HUES64 (cell line): Measurements from ENCODE around the gene UBE2E1.

ENCODE experiments used
- H3K27ac ChIP-seq: 2 replicates; pipeline ENCODE4 v1.7.0; 2013; ENCODE audit warnings: low read depth, low read length, inconsistent platforms
- H3K27me3 ChIP-seq: 2 replicates; pipeline ENCODE4 v1.6.1; 2013; ENCODE audit warnings: mild to moderate bottlenecking, low read length; ENCODE audit not compliant: insufficient read depth
- H3K36me3 ChIP-seq: 2 replicates; pipeline ENCODE4 v1.6.1; 2013; ENCODE audit warnings: mild to moderate bottlenecking, low read length; ENCODE audit not compliant: insufficient read depth
- H3K4me1 ChIP-seq: 2 replicates; pipeline ENCODE4 v1.6.1; 2013; ENCODE audit warnings: mild to moderate bottlenecking, low read length, moderate library complexity; ENCODE audit not compliant: insufficient read depth
- H3K4me3 ChIP-seq: 2 replicates; pipeline ENCODE4 v1.5.1; 2013; ENCODE audit warnings: mild to moderate bottlenecking, low read length, moderate library complexity
- H3K9ac ChIP-seq: 2 replicates; pipeline ENCODE4 v1.6.1; 2013; ENCODE audit warnings: mild to moderate bottlenecking, low read depth, low read length
- H3K9me3 ChIP-seq: 2 replicates; pipeline ENCODE4 v1.6.1; 2013; ENCODE audit warnings: low read depth, low read length; ENCODE audit not compliant: insufficient read depth
- WGBS: fragments of 150-250, 120-280 bp; methylation state at CpG from one replicate; pipeline ENCODE4 v1.1.7; 2013; ENCODE audit warnings: missing lambda C conversion rate; 5-methylcytosine and 5-hydroxymethylcytosine counted together

Gene UBE2E1

DNA sequence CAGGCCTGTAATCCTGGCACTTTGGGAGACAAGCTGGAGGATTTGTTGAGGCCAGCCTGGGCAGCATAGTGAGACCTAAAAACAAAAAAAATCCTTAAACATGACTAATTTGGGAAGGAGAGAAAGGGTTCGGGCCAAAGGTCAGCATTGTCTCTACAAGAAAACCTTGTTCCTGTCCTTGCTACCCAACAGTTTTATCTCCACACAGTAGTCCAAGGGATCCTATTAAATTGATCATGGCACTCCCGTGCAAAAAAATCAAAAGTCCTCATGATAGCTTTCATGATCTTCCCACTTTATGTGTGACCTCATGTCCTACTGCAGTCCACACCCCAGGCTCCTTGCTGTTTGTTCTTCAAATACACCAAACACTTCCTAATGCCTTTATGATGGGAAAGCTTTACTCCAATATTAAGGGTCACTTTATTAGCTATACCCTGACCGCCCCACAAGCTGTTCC, 115.3 kb downstream of the UBE2E1 start:
- no peak overlapping the region for H3K4me3 ChIP-seq
- H3K27me3 ChIP-seq = peaks cover 1% of the 10 kb centered on the region; the same call in 1 of the 2 replicates
- peaks cover 11% of the 10 kb centered on the region for H3K4me1 ChIP-seq
- WGBS = 91% methylated on average over 3 of the region's 3 CpGs
- no peaks in the 10 kb centered on the region for H3K9me3 ChIP-seq
- no peak overlapping the region for H3K9ac ChIP-seq
- H3K36me3 ChIP-seq = peaks cover 41% of the 10 kb centered on the region
- H3K27ac ChIP-seq = no peak overlapping the region; the same call in 1 of the 2 replicates

DNA sequence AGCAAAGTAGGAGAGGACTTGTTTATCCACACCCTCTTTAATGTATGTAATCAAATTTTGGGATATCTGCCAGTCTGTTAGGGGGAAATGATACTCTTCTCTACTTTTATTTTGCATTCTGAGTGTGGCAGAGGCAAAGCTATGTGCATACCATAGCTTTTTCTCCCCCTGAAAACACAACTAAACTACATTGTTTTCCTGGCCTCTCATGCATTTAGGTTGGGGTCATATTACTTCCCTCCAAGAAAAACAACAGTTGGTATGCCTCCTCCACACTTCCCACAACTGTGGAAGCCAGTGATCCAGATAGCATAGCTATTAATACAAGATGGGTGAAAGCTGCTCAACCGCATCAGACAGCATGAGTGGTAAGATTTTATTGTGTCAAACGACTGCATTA, 118.0 kb downstream of the UBE2E1 start:
- H3K9me3 ChIP-seq = no peaks in the 10 kb centered on the region
- no peak overlapping the region for H3K4me3 ChIP-seq
- H3K9ac ChIP-seq = no peak overlapping the region
- H3K4me1 ChIP-seq = peaks cover 6% of the 10 kb centered on the region
- 83% methylated on average over 2 of the region's 2 CpGs for WGBS
- no peak overlapping the region for H3K27ac ChIP-seq
- H3K27me3 ChIP-seq = no peaks in the 10 kb centered on the region
- peaks cover 30% of the 10 kb centered on the region for H3K36me3 ChIP-seq

DNA sequence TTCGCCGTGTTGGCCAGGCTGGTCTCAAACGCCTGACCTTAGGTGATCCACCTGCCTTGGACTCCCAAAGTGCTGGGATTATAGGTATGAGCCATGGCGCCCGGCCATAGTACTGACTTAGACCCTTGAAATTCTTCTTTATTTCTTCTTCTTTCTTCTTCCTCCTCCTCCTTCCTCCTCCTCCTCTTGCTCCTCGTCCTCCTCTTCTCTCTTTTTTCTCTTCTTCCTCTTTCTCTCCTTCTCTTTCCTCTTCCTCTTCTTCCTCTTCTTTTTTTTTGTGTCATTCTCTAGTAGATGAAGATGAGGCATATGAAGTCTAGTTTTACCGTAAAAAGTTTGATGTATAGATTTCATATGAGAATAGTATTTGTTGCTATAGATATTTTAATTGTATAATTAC, 120.5 kb downstream of the UBE2E1 start:
- H3K9me3 ChIP-seq = no peaks in the 10 kb centered on the region
- H3K36me3 ChIP-seq = peaks cover 6% of the 10 kb centered on the region; the same call in 1 of the 2 replicates
- no peak overlapping the region for H3K9ac ChIP-seq
- H3K4me1 ChIP-seq = peaks cover 5% of the 10 kb centered on the region; the same call in 1 of the 2 replicates
- no peaks in the 10 kb centered on the region for H3K27me3 ChIP-seq
- 90% methylated on average over 6 of the region's 7 CpGs for WGBS
- H3K4me3 ChIP-seq = no peak overlapping the region
- H3K27ac ChIP-seq = no peak overlapping the region

DNA sequence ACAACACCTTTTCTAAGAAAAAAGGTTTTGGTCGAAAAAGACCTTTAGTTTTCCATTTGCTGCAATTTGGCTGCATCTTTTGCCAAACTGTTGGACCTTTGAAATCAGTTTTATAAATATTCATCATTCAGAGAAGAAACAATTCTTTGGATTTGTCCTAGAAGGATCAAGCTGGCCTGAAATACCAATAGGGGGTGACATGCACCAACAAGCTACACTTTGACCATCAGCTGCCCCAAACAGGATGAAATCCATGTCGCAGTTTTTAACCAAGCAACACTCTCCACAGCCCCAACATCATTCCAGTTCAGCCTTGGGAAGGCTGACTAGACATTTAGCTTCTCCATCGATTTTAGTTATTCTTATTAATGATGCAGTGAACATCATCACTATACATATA, 121.0 kb downstream of the UBE2E1 start:
- H3K9ac ChIP-seq = no peak overlapping the region
- H3K27ac ChIP-seq = no peak overlapping the region
- no peaks in the 10 kb centered on the region for H3K27me3 ChIP-seq
- no peaks in the 10 kb centered on the region for H3K9me3 ChIP-seq
- 0 out of 2 replicates have a peak, but pooled peaks cover 3% of the 10 kb centered on the region for H3K36me3 ChIP-seq
- H3K4me3 ChIP-seq = no peak overlapping the region
- H3K4me1 ChIP-seq = peaks cover 5% of the 10 kb centered on the region; the same call in 1 of the 2 replicates
- WGBS = 72% methylated on average over 2 of the region's 3 CpGs

DNA sequence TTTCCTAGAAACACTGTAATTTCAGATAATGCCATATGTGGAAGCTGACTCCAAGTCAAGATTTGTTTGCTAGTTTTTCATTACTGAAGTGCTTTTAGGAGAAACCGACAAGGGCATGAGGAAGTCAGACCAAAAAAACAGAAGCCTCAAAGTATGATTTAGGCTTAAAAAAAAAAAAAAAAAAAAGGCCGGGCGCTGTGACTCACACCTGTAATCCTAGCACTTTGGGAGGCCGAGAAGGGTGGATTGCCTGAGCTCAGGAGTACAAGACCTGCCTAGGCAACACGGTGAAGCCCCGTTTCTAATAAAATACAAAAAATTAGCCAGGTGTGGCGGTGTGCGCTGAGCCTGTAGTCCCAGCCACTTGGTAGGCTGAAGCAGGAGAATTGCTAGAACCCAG, 122.8 kb downstream of the UBE2E1 start:
- no peaks in the 10 kb centered on the region for H3K9me3 ChIP-seq
- no peak overlapping the region for H3K4me3 ChIP-seq
- no peak overlapping the region for H3K9ac ChIP-seq
- H3K36me3 ChIP-seq = no peaks in the 10 kb centered on the region
- H3K4me1 ChIP-seq = peaks cover 5% of the 10 kb centered on the region; the same call in 1 of the 2 replicates
- no peaks in the 10 kb centered on the region for H3K27me3 ChIP-seq
- WGBS = 84% methylated on average over 8 of the region's 8 CpGs
- no peak overlapping the region for H3K27ac ChIP-seq

DNA sequence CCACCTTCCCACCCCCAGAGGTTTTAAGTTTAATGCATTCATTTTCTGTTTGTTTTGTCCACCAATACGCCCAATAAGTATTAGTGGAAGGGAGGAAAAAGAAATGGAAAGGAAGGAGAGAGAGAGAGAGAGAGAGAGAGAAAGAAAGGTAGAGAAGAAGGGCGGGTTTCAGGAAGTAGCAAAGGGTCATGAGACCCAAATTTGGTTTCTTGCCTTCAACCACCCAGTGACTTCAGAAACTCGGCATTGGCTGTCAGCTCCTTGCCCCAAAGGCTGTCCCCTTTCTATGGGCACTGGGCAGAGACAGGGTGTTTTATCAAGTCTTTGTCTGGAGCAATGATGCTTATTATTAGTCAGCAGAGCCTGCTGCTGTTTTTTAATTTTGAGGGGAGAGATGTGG, 125.8 kb downstream of the UBE2E1 start:
- Histone ChIP-seq H3K9me3 (no peaks in the 10 kb centered on the region), H3K4me1 (no peaks in the 10 kb centered on the region), H3K9ac (no peak overlapping the region), H3K27ac (no peak overlapping the region), H3K36me3 (no peaks in the 10 kb centered on the region), H3K4me3 (no peak overlapping the region), H3K27me3 (no peaks in the 10 kb centered on the region)
- WGBS = 93% methylated on average over 3 of the region's 3 CpGs

DNA sequence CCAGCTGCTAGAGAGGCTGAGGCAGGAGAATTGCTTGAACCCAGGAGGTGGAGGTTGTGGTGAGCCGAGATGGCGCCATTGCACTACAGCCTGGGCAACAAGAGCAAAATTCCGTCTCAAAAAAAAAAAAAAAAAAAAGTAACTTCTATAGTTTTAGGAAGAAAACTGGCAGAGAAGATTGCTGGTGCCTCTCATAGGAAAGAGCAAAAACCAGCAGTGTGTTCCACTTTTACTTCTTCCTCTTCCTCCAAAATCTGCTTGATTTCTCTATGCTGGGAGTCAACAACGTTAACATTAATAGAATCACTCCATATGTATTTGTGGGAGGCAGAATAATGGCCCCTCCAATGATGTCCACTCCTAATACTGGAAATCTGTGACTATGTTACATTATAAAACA, 126.8 kb downstream of the UBE2E1 start:
- no peaks in the 10 kb centered on the region for H3K36me3 ChIP-seq
- H3K9ac ChIP-seq = no peak overlapping the region
- 92% methylated on average over 3 of the region's 4 CpGs for WGBS
- no peaks in the 10 kb centered on the region for H3K9me3 ChIP-seq
- H3K4me1 ChIP-seq = no peaks in the 10 kb centered on the region
- no peak overlapping the region for H3K27ac ChIP-seq
- H3K4me3 ChIP-seq = no peak overlapping the region
- H3K27me3 ChIP-seq = no peaks in the 10 kb centered on the region

DNA sequence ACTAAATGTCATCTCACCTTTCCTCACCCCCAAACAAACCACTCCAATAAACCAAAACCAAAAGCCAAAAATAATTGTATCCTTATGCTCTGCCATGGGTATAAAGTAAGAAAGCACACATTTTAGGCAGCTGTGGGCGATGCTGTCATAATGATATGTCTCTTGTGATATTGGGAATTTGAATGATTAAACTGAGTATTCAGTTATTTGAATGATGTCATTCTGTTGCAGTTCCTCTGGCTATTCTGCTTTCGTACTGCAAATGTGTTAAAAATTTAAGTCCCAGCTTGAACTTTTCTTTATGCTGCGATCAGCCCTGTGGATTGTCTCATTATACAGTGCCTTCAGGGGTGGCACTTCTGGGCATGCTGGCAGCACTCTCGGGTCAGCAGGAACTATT, 128.5 kb downstream of the UBE2E1 start:
- Histone ChIP-seq H3K36me3 (no peaks in the 10 kb centered on the region), H3K27me3 (no peaks in the 10 kb centered on the region), H3K9me3 (no peaks in the 10 kb centered on the region), H3K4me1 (no peaks in the 10 kb centered on the region), H3K27ac (no peak overlapping the region), H3K9ac (no peak overlapping the region), H3K4me3 (no peak overlapping the region)
- 71% methylated on average over 4 of the region's 4 CpGs for WGBS

DNA sequence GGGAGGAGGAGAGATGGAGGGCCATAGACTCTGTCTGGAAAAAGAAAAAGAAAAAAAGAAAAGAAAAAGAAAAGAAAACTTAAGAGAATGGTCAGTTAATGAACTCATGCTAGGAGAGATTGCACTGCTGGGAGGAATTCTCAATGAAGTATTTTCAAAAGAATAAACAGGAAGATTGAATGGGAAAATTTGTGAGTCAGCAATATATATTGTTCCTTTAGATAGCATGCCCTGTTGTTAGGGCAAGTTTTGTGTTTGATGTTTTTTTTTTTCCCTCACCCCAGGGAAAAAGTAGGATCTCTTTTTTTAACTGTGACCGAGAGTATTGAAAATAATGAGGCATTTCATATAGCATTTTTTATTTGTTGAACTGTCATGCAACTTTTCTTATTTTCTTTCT, 131.5 kb downstream of the UBE2E1 start:
- Histone ChIP-seq H3K9ac (no peak overlapping the region), H3K4me3 (no peak overlapping the region), H3K27me3 (no peaks in the 10 kb centered on the region), H3K36me3 (no peaks in the 10 kb centered on the region), H3K4me1 (no peaks in the 10 kb centered on the region), H3K9me3 (no peaks in the 10 kb centered on the region), H3K27ac (no peak overlapping the region)
- WGBS = no CpG with 5 or more reads among the region's 1 CpG

DNA sequence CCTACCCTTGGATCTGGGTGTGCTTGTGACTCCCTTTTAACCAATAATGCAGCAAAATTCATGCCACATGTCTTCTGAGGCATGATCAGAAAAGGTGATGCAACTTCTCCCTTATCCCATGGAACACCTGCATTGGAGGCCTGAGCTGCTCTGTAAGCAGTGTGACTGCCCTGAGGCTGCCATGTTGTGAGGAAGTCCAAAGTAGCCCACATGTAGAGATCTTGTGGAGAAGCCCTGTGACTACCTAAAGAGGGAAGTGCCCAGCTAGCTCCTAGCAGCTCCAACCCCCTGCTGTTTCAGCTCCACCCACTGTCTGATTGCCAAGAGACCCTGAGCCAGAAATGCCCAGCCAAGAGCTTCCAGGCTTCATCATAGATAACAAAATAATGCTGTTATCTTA, 132.9 kb downstream of the UBE2E1 start:
- no peak overlapping the region for H3K4me3 ChIP-seq
- H3K9ac ChIP-seq = no peak overlapping the region
- H3K9me3 ChIP-seq = no peaks in the 10 kb centered on the region
- no peaks in the 10 kb centered on the region for H3K36me3 ChIP-seq
- no peaks in the 10 kb centered on the region for H3K27me3 ChIP-seq
- H3K27ac ChIP-seq = no peak overlapping the region
- H3K4me1 ChIP-seq = peaks cover 1% of the 10 kb centered on the region; the same call in 1 of the 2 replicates

DNA sequence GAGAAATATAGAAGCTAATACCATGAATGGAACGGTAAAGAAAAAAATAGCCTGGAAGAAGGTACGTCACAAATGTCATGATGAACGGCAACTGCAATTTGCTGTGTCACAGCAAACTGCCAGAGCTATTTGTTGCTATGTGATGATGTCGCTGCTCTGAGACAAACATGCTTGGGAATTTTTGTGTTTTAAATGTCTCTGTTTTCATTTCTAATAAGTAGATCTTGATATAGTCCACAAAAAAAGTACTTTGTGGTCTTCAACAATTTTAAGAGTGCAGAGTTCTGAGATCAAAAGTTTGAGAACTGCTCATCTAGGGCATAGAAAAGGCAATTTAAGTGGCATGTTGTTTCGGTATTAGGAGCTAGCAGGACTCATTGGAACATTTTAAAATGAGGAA, 135.0 kb downstream of the UBE2E1 start:
- Histone ChIP-seq H3K4me3 (no peak overlapping the region), H3K9ac (no peak overlapping the region), H3K27ac (no peak overlapping the region), H3K27me3 (no peaks in the 10 kb centered on the region), H3K9me3 (no peaks in the 10 kb centered on the region), H3K4me1 (peaks cover 7% of the 10 kb centered on the region; the same call in 1 of the 2 replicates), H3K36me3 (no peaks in the 10 kb centered on the region)
- 91% methylated on average over 5 of the region's 5 CpGs for WGBS
